Progenitor cell of endocrine pancreas (in vitro differentiated cells): ENCODE results near the gene SEMA3B. TPM values are rescaled to one million over a fixed set of nuclear protein-coding genes. Genes with fewer than 3 reads are reported as not detected.

Source experiments
- DNase-seq: peaks from one replicate; pipeline ENCODE4 v3.0.0; 2021; ENCODE audit warnings: low spot score; ENCODE audit not compliant: unreplicated experiment
- H3K27ac Mint-ChIP-seq: 2 replicates; pipeline ENCODE4 v1.8.0; 2021; ENCODE audit warnings: mild to moderate bottlenecking, moderate library complexity, mixed read lengths
- H3K27me3 Mint-ChIP-seq: 2 replicates; pipeline ENCODE4 v1.8.0; 2021; ENCODE audit warnings: mixed read lengths
- H3K36me3 Mint-ChIP-seq: 2 replicates; pipeline ENCODE4 v1.8.0; 2022; ENCODE audit warnings: mixed read lengths; ENCODE audit not compliant: insufficient read depth
- H3K4me1 Mint-ChIP-seq: 2 replicates; pipeline ENCODE4 v1.8.0; 2021; ENCODE audit warnings: low read depth, mixed read lengths
- H3K4me3 Mint-ChIP-seq: 2 replicates; pipeline ENCODE4 v1.8.0; 2021; ENCODE audit warnings: low read depth, mild to moderate bottlenecking, moderate library complexity, mixed read lengths
- H3K9me3 Mint-ChIP-seq: 2 replicates; pipeline ENCODE4 v1.8.0; 2021; ENCODE audit warnings: low read depth, mixed read lengths
- CTCF ChIP-seq: fragments of 200-600 bp; sonication (generic); IDR thresholded peaks from one replicate; pipeline ENCODE4 v1.5.0; 2021; ENCODE audit warnings: antibody characterized with exemption, mild to moderate bottlenecking; ENCODE audit not compliant: unreplicated experiment
- total RNA-seq: library from RNA; stranded (reverse); gene quantifications from 2 replicates; pipeline ENCODE4 v1.2.1, GENCODE V29; 2021

Gene SEMA3B
- total RNA-seq, 1 donor from 2014 or later = 24.6 TPM

- no peak overlapping the region for H3K27ac Mint-ChIP-seq
- DNase-seq = no peak
- peaks cover 38% of the 10 kb centered on the region for H3K4me1 Mint-ChIP-seq
- H3K9me3 Mint-ChIP-seq = no peaks in the 10 kb centered on the region
- H3K4me3 Mint-ChIP-seq = peak overlapping the region; percentile 93
- H3K27me3 Mint-ChIP-seq = no peaks in the 10 kb centered on the region
- TF ChIP-seq CTCF = no peak
- no peaks in the 10 kb centered on the region for H3K36me3 Mint-ChIP-seq
Measured at GRCh38 chr3:50238549-50239026, 30.4 kb upstream of the SEMA3B start.

- Mint-ChIP-seq H3K27ac (no peak overlapping the region), H3K4me3 (peak overlapping the region; percentile 40), H3K27me3 (no peaks in the 10 kb centered on the region), H3K9me3 (no peaks in the 10 kb centered on the region), H3K4me1 (peaks cover 37% of the 10 kb centered on the region), H3K36me3 (peaks cover 2% of the 10 kb centered on the region)
- no peak for TF ChIP-seq CTCF
- DNase-seq = no peak
Measured at GRCh38 chr3:50239649-50240048, 29.3 kb upstream of the SEMA3B start.

GRCh38 chr3:50241163-50241562 is 27.8 kb upstream of the SEMA3B start:
- no peak for DNase-seq
- TF ChIP-seq CTCF = no peak
- Mint-ChIP-seq H3K27me3 (no peaks in the 10 kb centered on the region), H3K36me3 (peaks cover 2% of the 10 kb centered on the region), H3K4me1 (peaks cover 40% of the 10 kb centered on the region), H3K27ac (peak overlapping the region; percentile 47), H3K9me3 (no peaks in the 10 kb centered on the region), H3K4me3 (peak overlapping the region; percentile 50)

- H3K9me3 Mint-ChIP-seq = no peaks in the 10 kb centered on the region
- no peaks in the 10 kb centered on the region for H3K27me3 Mint-ChIP-seq
- no peak overlapping the region for H3K4me3 Mint-ChIP-seq
- H3K36me3 Mint-ChIP-seq = peaks cover 2% of the 10 kb centered on the region
- no peak overlapping the region for H3K27ac Mint-ChIP-seq
- peaks cover 42% of the 10 kb centered on the region for H3K4me1 Mint-ChIP-seq
- no peak for DNase-seq
- no peak for TF ChIP-seq CTCF
Measured at GRCh38 chr3:50241713-50242380, 27.1 kb upstream of the SEMA3B start.

- no peak for DNase-seq
- H3K9me3 Mint-ChIP-seq = no peaks in the 10 kb centered on the region
- H3K27ac Mint-ChIP-seq = peak overlapping the region; percentile 31
- H3K4me3 Mint-ChIP-seq = no peak overlapping the region
- H3K27me3 Mint-ChIP-seq = no peaks in the 10 kb centered on the region
- peaks cover 2% of the 10 kb centered on the region for H3K36me3 Mint-ChIP-seq
- H3K4me1 Mint-ChIP-seq = peaks cover 41% of the 10 kb centered on the region
- TF ChIP-seq CTCF = no peak
Measured at GRCh38 chr3:50242381-50242770, 26.6 kb upstream of the SEMA3B start.
